ENCODE results near the gene EXOC2.

EXOC2 gene

DNA sequence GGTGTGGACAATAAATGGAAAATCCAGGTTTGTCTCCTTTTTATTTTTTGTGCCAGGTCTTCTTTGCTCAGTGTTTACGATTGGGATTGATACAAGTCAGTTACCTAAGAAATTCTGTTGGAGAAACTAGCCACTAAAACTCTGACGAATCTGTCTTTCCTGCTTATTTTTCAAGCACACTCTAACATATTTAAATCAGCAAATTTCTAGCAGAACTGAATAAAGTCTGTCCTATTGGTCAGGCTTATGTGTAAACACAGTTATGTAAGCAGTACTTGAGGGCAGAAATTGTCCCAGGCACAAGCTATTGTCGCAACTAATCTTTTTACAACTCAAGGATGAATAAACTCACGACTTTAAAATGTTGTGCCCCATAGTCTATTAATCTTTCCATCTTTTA, 12.1 kb upstream of the EXOC2 start:
- TF ChIP-seq, protein P1, sequence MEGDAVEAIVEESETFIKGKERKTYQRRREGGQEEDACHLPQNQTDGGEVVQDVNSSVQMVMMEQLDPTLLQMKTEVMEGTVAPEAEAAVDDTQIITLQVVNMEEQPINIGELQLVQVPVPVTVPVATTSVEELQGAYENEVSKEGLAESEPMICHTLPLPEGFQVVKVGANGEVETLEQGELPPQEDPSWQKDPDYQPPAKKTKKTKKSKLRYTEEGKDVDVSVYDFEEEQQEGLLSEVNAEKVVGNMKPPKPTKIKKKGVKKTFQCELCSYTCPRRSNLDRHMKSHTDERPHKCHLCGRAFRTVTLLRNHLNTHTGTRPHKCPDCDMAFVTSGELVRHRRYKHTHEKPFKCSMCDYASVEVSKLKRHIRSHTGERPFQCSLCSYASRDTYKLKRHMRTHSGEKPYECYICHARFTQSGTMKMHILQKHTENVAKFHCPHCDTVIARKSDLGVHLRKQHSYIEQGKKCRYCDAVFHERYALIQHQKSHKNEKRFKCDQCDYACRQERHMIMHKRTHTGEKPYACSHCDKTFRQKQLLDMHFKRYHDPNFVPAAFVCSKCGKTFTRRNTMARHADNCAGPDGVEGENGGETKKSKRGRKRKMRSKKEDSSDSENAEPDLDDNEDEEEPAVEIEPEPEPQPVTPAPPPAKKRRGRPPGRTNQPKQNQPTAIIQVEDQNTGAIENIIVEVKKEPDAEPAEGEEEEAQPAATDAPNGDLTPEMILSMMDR (IDR thresholded peaks at IDR 0.05; ENCODE audit: low read depth, low read length, missing control alignments), result no peak
- in situ Hi-C loops (cut with HindIII; ENCODE audit: low sequenced_read_pairs), result no loop called here
- no peak overlapping the region for H3K4me3 ChIP-seq (ENCODE audit: low read depth, low read length)
- no peak for DNase-seq (ENCODE audit: low read depth)

DNA sequence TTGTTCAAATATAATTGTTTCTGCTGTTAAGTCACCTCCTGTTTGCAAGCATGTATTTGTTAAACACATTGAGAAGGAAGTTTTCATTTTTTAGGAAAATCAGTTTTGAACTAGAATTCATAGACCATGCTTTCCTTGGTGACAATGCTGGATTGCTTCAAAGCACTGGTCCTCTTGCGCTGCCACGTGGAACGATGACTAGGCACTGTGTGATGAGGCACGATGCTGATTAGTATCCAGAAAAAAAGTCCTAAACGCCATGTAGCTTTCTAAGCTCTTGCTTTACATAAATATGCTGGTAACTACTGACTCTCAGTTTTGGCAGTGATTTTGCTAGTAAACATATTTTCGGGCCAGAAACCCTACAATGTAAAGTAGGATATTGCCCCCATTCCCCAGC, 11.1 kb upstream of the EXOC2 start:
- TF ChIP-seq, protein P1 (IDR thresholded peaks at IDR 0.05; ENCODE audit: low read depth, low read length, missing control alignments), result no peak
- no peak overlapping the region for H3K4me3 ChIP-seq (ENCODE audit: low read depth, low read length)
- DNase-seq (ENCODE audit: low read depth), result no peak
- in situ Hi-C loops (cut with HindIII; ENCODE audit: low sequenced_read_pairs), result no loop called here

DNA sequence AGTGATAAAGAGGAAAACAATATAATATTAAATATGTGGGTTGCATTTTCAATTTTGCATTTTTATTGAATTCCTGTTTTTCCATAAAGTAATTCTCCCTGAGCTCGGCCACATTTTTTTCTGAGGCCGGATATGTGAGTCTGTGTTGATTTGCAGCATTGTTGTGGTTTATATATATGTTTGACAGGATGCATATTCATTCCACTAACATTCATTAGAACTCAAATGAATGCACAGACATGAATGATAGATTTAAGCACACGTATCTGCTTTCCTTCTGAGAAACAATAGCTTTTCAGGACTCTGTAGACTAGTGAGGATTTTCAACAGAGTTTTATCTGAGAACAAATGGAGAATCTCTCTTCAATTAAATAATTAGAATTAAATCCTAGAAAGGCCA, 10.6 kb upstream of the EXOC2 start:
- TF ChIP-seq, protein P1 (IDR thresholded peaks at IDR 0.05; ENCODE audit: low read depth, low read length, missing control alignments), result no peak
- no peak overlapping the region for H3K4me3 ChIP-seq (ENCODE audit: low read depth, low read length)
- DNase-seq (ENCODE audit: low read depth), result no peak

DNA sequence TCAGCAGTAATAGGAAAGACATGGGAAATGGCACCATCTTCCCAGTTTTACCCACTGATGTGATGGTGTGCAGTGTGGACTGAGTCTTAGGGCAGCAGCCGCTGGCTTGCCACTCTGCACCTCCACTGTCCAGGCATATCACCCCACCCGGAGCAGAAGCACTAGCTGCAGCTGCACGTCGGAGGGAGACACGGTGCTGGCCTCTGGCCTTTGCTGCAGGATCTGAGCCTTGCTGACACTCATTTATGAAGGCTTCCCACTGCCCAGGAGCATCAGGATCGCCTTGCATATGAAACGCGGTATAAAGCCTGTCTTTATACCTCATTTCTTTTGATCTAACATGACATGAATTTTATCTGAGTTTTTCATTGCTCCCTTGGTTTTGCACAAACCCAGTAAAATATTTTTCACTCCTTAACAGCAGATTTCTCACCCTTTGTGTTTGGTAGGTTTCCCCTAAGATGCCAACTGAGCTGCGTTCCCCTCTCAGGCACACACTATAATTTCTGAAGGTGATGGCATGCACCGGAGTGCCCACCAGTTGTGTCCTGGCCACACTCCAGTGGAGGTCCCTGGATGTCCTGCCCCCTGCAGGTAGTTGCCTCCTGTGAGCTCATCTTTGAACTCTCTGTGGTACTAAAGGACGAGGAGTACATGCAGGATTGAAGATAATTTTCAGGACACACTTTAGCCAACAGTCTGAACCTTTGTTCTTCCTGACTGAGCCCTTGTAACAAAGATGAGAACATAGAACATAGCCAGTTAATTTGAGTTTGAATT, 9.0 kb upstream of the EXOC2 start:
- DNase-seq (ENCODE audit: low read depth), result no peak

More for the DNA sequence above, 10.6 kb upstream of the EXOC2 start:
- in situ Hi-C loops (cut with HindIII; ENCODE audit: low sequenced_read_pairs), result no loop called here

DNA sequence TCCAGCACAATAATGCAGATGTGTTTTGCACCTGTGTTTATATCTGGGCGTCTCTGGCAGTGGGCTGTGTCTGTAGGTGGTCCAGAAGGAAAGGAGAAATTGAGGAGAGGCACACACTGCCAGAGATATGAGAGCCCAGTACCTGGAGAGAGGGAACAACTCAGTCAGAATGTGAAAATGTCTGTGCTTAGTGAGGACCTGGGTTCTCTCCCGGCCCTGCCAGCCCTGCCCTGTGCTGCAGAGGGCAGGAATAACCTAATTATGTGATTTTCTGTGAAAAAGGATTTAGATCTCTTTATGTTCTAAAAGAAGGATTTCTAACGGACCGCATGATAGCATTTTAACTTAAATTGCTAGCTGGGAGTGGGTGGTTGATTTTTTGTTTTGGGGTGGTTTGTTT, 8.3 kb upstream of the EXOC2 start:
- TF ChIP-seq, protein P1 (IDR thresholded peaks at IDR 0.05; ENCODE audit: low read depth, low read length, missing control alignments), result no peak
- no peak overlapping the region for H3K4me3 ChIP-seq (ENCODE audit: low read depth, low read length)
- in situ Hi-C loops (cut with HindIII; ENCODE audit: low sequenced_read_pairs), result no loop called here
- no peak for DNase-seq (ENCODE audit: low read depth)

More for the DNA sequence above, 9.0 kb upstream of the EXOC2 start:
- H3K4me3 ChIP-seq (ENCODE audit: low read depth, low read length), result no peak overlapping the region
- TF ChIP-seq, protein P1 (IDR thresholded peaks at IDR 0.05; ENCODE audit: low read depth, low read length, missing control alignments), result no peak
- in situ Hi-C loops (cut with HindIII; ENCODE audit: low sequenced_read_pairs), result no loop called here

DNA sequence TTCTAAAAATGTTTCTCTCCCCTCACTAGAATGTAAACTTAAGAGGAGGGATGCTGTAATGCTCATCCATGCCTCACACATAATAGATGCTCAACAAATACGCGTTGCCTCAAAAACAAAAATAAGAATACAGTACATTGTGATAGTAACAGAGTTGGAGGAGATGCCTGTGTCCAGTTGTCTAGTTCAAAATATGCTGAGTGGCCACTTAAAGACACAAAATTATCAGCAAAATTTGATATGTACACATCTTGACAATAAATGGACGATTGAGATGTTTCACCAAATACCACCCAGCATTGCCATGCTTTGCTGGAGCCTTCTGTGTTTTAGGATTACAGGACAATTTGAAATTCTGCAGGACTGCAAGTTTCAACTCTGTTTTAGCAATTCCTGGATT, 7.6 kb upstream of the EXOC2 start:
- in situ Hi-C loops (cut with HindIII; ENCODE audit: low sequenced_read_pairs), result no loop called here
- TF ChIP-seq, protein P1 (IDR thresholded peaks at IDR 0.05; ENCODE audit: low read depth, low read length, missing control alignments), result no peak
- DNase-seq (ENCODE audit: low read depth), result no peak
- H3K4me3 ChIP-seq (ENCODE audit: low read depth, low read length), result no peak overlapping the region
